ENCODE data around the gene SMARCA1. TPM values are rescaled to one million over a fixed set of nuclear protein-coding genes. Genes with fewer than 3 reads are reported as not detected.

SMARCA1 gene
- total and polyA plus RNA-seq, 2 donors from 2014 or later: 20.0 to 34.7 TPM

- FAIRE-seq (no peak), DNase-seq (no peak)
- peaks cover 0 to 3% (median under 1%) of the 10 kb centered on the region in 3 donors for H3K36me3 ChIP-seq (ENCODE audit: control insufficient read depth in 2 of 3, insufficient read depth in 3 of 3, low read length in 3 of 3)
- no peak overlapping the region for H3K4me3 ChIP-seq (ENCODE audit: low read length in 3 of 3)
- H3K9me3 ChIP-seq (ENCODE audit: control insufficient read depth in 2 of 3, insufficient read depth in 1 of 3, low read length in 3 of 3): no peaks in the 10 kb centered on the region
- intact Hi-C loops (cut with DNase I): no loop called here
- H3K4me1 ChIP-seq (ENCODE audit: control insufficient read depth in 2 of 3, insufficient read depth in 2 of 3, low read depth in 1 of 3, low read length in 3 of 3): no peaks in the 10 kb centered on the region
- H3K27me3 ChIP-seq (ENCODE audit: control insufficient read depth, insufficient read depth, low read length): no peaks in the 10 kb centered on the region
- TF ChIP-seq, protein P1, sequence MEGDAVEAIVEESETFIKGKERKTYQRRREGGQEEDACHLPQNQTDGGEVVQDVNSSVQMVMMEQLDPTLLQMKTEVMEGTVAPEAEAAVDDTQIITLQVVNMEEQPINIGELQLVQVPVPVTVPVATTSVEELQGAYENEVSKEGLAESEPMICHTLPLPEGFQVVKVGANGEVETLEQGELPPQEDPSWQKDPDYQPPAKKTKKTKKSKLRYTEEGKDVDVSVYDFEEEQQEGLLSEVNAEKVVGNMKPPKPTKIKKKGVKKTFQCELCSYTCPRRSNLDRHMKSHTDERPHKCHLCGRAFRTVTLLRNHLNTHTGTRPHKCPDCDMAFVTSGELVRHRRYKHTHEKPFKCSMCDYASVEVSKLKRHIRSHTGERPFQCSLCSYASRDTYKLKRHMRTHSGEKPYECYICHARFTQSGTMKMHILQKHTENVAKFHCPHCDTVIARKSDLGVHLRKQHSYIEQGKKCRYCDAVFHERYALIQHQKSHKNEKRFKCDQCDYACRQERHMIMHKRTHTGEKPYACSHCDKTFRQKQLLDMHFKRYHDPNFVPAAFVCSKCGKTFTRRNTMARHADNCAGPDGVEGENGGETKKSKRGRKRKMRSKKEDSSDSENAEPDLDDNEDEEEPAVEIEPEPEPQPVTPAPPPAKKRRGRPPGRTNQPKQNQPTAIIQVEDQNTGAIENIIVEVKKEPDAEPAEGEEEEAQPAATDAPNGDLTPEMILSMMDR (IDR thresholded peaks at IDR 0.05; ENCODE audit: borderline replicate concordance, extremely low read depth, insufficient read depth): no peak
- no peak overlapping the region for H3K27ac ChIP-seq (ENCODE audit: low read depth in 2 of 2, low read length in 2 of 2)
- no peak overlapping the region for H3K9ac ChIP-seq (ENCODE audit: low read length in 3 of 3)
These were observed 26.0 kb downstream of the SMARCA1 start for GRCh38 chrX:129497146-129497843.

- Histone ChIP-seq H3K9me3 (ENCODE audit: control insufficient read depth in 2 of 3, insufficient read depth in 1 of 3, low read length in 3 of 3) (no peaks in the 10 kb centered on the region), H3K4me3 (ENCODE audit: low read length in 3 of 3) (no peak overlapping the region), H3K4me1 (ENCODE audit: control insufficient read depth in 2 of 3, insufficient read depth in 2 of 3, low read depth in 1 of 3, low read length in 3 of 3) (no peaks in the 10 kb centered on the region), H3K36me3 (ENCODE audit: control insufficient read depth in 2 of 3, insufficient read depth in 3 of 3, low read length in 3 of 3) (no peaks in the 10 kb centered on the region), H3K27ac (ENCODE audit: low read depth in 2 of 2, low read length in 2 of 2) (no peak overlapping the region), H3K9ac (ENCODE audit: low read length in 3 of 3) (no peak overlapping the region), H3K27me3 (ENCODE audit: control insufficient read depth, insufficient read depth, low read length) (no peaks in the 10 kb centered on the region)
- intact Hi-C loops (cut with DNase I): no loop called here
- TF ChIP-seq, protein P1 (IDR thresholded peaks at IDR 0.05; ENCODE audit: borderline replicate concordance, extremely low read depth, insufficient read depth): no peak
- FAIRE-seq (no peak), DNase-seq (no peak)
These were observed 26.7 kb downstream of the SMARCA1 start for GRCh38 chrX:129496625-129497024.

GRCh38 chrX:129495900-129496299 lies 27.4 kb downstream of the SMARCA1 start:
- TF ChIP-seq, protein P1 (IDR thresholded peaks at IDR 0.05; ENCODE audit: borderline replicate concordance, extremely low read depth, insufficient read depth): no peak
- H3K9ac ChIP-seq (ENCODE audit: low read length in 3 of 3): no peak overlapping the region
- FAIRE-seq: no peak

More at GRCh38 chrX:129495900-129496299, 27.4 kb downstream of the SMARCA1 start:
- H3K36me3 ChIP-seq (ENCODE audit: control insufficient read depth in 2 of 3, insufficient read depth in 3 of 3, low read length in 3 of 3): no peaks in the 10 kb centered on the region
- intact Hi-C loops (cut with DNase I): no loop called here
- no peak overlapping the region for H3K4me3 ChIP-seq (ENCODE audit: low read length in 3 of 3)
- H3K9me3 ChIP-seq (ENCODE audit: control insufficient read depth in 2 of 3, insufficient read depth in 1 of 3, low read length in 3 of 3): no peaks in the 10 kb centered on the region
- no peaks in the 10 kb centered on the region for H3K27me3 ChIP-seq (ENCODE audit: control insufficient read depth, insufficient read depth, low read length)
- no peak for DNase-seq
- no peak overlapping the region for H3K27ac ChIP-seq (ENCODE audit: low read depth in 2 of 2, low read length in 2 of 2)
- no peaks in the 10 kb centered on the region for H3K4me1 ChIP-seq (ENCODE audit: control insufficient read depth in 2 of 3, insufficient read depth in 2 of 3, low read depth in 1 of 3, low read length in 3 of 3)
